CD4-positive, alpha-beta T cell treated with Interleukin-4 for 1 hour (primary cell): Measurements from ENCODE around the gene ATP6V0B.

Experiments
- DNase-seq, 2 donors: peaks; one replicate each; pipeline ENCODE4 v3.0.0-alpha.2; 2020 to 2022

The ATP6V0B gene

GRCh38 chr1:43985984-43986595 is 11.3 kb downstream of the ATP6V0B start:
- no peak for DNase-seq

- no peak for DNase-seq
Measured at GRCh38 chr1:43986712-43987111, 12.0 kb downstream of the ATP6V0B start.

- no peak for DNase-seq
Measured at GRCh38 chr1:43987159-43987902, 12.6 kb downstream of the ATP6V0B start.

- DNase-seq: no peak
Measured at GRCh38 chr1:43990271-43991199, 15.8 kb downstream of the ATP6V0B start.

GRCh38 chr1:43991200-43991475 is 16.4 kb downstream of the ATP6V0B start:
- no peak for DNase-seq

GRCh38 chr1:43991476-43992231 is 16.9 kb downstream of the ATP6V0B start, which contains the start of gene CCDC24:
Gene CCDC24 (plus strand): TSS chr1:43991599. CDS start chr1:43991879, 280 bp downstream.
- peak; percentile 74 to 80 for DNase-seq

GRCh38 chr1:43992232-43992995 is 17.7 kb downstream of the ATP6V0B start:
- no peak for DNase-seq

GRCh38 chr1:43993206-43993914 is 18.6 kb downstream of the ATP6V0B start:
- DNase-seq: no peak

GRCh38 chr1:43994071-43994470 is 19.3 kb downstream of the ATP6V0B start:
- DNase-seq: no peak

GRCh38 chr1:43994794-43995790 is 20.3 kb downstream of the ATP6V0B start:
- DNase-seq: no peak

GRCh38 chr1:43995984-43996732 is 21.4 kb downstream of the ATP6V0B start:
- no peak for DNase-seq

GRCh38 chr1:43996733-43997115 is 22.0 kb downstream of the ATP6V0B start:
- DNase-seq: no peak

- no peak for DNase-seq
Measured at GRCh38 chr1:43997295-43997999, 22.7 kb downstream of the ATP6V0B start.

GRCh38 chr1:43998000-43998378 is 23.2 kb downstream of the ATP6V0B start:
- DNase-seq: no peak

GRCh38 chr1:43999455-43999854 is 24.7 kb downstream of the ATP6V0B start:
- no peak for DNase-seq

GRCh38 chr1:44000122-44000665 is 25.4 kb downstream of the ATP6V0B start:
- no peak for DNase-seq

GRCh38 chr1:44002165-44002564 is 27.4 kb downstream of the ATP6V0B start:
- DNase-seq: no peak

- DNase-seq: no peak
Measured at GRCh38 chr1:44002606-44003157, 27.9 kb downstream of the ATP6V0B start.
